Right cardiac atrium (tissue), 5 donors: ENCODE data around the gene SEC24C. TPM values are rescaled to one million over a fixed set of nuclear protein-coding genes. Genes with fewer than 3 reads are reported as not detected.

Experiments
- ATAC-seq, 2 donors: fragments of 200-7000 bp; cut with Tn5 transposase; one replicate each; pipeline versions ENCODE4 v1.8.0 to v1.9.1; 2020; ENCODE audit warnings: moderate library complexity in 2 of 2, mild to moderate bottlenecking in 1 of 2
- DNase-seq, 3 donors: peaks; one replicate each; pipeline ENCODE4 v3.0.0-alpha.2; 2020
- H3K27ac ChIP-seq: one replicate; pipeline ENCODE4 v1.5.1; 2013; ENCODE audit warnings: mild to moderate bottlenecking, low read length, control low read depth, moderate library complexity
- H3K27me3 ChIP-seq: one replicate; pipeline ENCODE4 v1.6.1; 2013; ENCODE audit not compliant: control insufficient read depth, insufficient read depth
- H3K4me1 ChIP-seq: one replicate; pipeline ENCODE4 v1.6.1; 2013; ENCODE audit warnings: low read length; ENCODE audit not compliant: control insufficient read depth, insufficient read depth
- H3K4me3 ChIP-seq: one replicate; pipeline ENCODE4 v1.5.1; 2013; ENCODE audit warnings: low read length, control low read depth
- H3K9me3 ChIP-seq: one replicate; pipeline ENCODE4 v1.6.1; 2013; ENCODE audit warnings: low read length; ENCODE audit not compliant: control insufficient read depth
- WGBS: extraction: QIAGEN DNeasy Blood & Tissue Kit; methylation state at CpG from one replicate; pipeline ENCODE4 v1.1.7; 2013; 5-methylcytosine and 5-hydroxymethylcytosine counted together
- intact Hi-C, 4 donors: fragments of 100-400 bp; cut with DNase I; formaldehyde crosslinking; loops; one replicate each; pipeline versions ENCODE4 v1.11.0 to v1.14.0; 2022 to 2023
- polyA plus RNA-seq: library from polyadenylated mRNA; stranded (reverse); fragments of 200-250 nt; gene quantifications from one replicate; pipeline ENCODE4 v1.2.3, GENCODE V29; 2013
- total RNA-seq, 4 donors: library from RNA; stranded (reverse); fragmentation: NEBNext Ultra II Directional; extraction: Animal tissue kit (Norgen Biotek cat#: 25700); gene quantifications; one replicate each; pipeline ENCODE4 v1.2.1, GENCODE V29; 2021
- donor health status: healthy with polysubstance abuse.
- donor health status: DM: no; HTN: yes; CAD: no.
- donor health status: DM: no; HTN: no; CAD: no.
- donor health status: DM: no; HTN: yes; CAD: no; lungs with severe emphysema.
- donor health status: DM: yes; HTN: yes; CAD: no.

Gene SEC24C
- total and polyA plus RNA-seq, 5 donors, result 30.6 to 50.9 (median 45.6) TPM

DNA sequence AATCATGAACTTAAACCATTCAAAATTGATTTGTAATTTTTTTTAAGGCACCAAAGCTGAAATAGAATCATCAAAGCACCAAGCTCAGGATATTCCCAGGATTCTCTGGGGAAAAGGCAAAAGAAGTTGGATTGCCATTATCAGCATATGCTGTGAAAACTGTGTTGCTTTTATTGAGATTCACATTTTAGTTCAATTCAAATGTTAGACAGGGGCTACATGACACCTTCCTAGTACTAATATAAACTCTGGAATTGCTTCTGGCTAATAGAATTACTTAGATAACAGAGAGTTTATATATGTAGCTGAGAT lies 71.5 kb downstream of the SEC24C start:
- Histone ChIP-seq H3K4me1 (no peaks in the 10 kb centered on the region), H3K4me3 (no peak overlapping the region), H3K27ac (no peak overlapping the region), H3K27me3 (no peaks in the 10 kb centered on the region), H3K9me3 (no peaks in the 10 kb centered on the region)
- ATAC-seq (no peak), DNase-seq (no peak)
- intact Hi-C loops, result no loop called here

DNA sequence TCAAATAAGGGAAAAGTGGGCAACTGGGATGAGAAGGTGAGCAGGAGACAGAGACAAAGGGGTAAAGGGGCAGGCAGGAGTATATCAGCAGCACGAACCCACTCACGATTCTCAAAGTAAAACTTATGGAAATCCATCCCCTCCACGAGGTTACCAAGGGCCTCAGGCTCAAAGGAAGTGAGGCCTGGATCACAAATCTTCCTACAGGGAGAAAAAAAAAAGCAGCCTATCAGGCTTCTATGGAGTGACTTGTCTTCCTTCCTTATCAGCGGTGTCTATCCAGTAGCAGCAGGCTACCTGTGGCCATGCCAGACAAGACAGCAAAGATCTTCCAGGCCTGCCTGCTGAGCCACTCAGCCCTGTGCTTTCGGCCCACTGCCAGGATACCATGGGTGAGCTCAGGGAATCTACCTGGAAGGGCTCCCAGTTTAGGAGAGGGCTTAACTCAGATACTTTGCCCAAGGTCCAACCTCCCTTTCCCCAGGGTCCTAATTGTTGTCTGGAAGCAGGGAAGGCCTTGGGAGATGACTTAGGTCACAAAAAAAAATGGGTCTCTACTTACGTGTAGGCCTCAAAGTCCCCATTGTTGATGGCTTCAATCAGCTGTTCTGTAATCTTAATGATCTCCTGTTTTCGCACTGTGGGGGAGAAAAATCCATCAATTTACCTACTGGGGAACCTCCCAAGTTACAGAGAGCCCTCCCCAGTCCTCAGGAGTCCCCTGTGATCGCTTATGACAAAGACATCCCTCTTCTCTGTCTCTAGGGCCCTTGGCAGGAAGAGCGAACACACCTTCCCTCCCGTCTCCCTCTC lies 73.0 kb downstream of the SEC24C start:
- Histone ChIP-seq H3K4me1 (no peaks in the 10 kb centered on the region), H3K4me3 (no peak overlapping the region), H3K27me3 (no peaks in the 10 kb centered on the region), H3K27ac (peak overlapping the region; percentile 11), H3K9me3 (no peaks in the 10 kb centered on the region)
- WGBS, result 80% methylated on average over 10 of the region's 10 CpGs
- no peak for DNase-seq
- no peak for ATAC-seq
- intact Hi-C loops, result no loop called here

- Histone ChIP-seq H3K4me1 (no peaks in the 10 kb centered on the region), H3K9me3 (no peaks in the 10 kb centered on the region), H3K27me3 (no peaks in the 10 kb centered on the region), H3K27ac (no peak overlapping the region), H3K4me3 (no peak overlapping the region)
- DNase-seq, result no peak
- ATAC-seq, result no peak
- intact Hi-C loops, result no loop called here
- 91% methylated on average over 5 of the region's 5 CpGs for WGBS
These were observed 73.7 kb downstream of the SEC24C start for GRCh38 chr10:73817826-73818225.

DNA sequence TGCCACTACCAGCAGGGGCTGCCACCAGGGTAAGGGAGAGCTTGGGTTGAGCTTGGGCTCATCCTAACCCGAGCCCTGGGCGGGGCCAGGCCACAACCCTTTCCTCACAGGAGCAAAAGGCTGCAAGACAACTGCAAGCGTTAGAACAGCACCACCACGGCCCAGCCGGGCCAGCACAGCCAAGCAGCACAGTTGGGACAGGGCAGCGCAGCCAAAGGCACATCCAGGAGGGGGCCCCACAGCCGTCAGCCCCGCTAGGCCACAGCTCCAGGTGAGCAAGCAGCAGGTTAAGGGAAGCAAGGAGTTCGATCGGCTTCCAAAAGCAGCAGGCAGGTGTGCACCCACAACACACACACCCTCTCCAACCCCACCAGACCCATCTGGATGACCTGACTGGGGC lies 74.2 kb downstream of the SEC24C start:
- WGBS, result 84% methylated on average over 10 of the region's 10 CpGs
- H3K9me3 ChIP-seq, result no peaks in the 10 kb centered on the region
- H3K27me3 ChIP-seq, result no peaks in the 10 kb centered on the region
- H3K27ac ChIP-seq, result no peak overlapping the region
- no peaks in the 10 kb centered on the region for H3K4me1 ChIP-seq
- intact Hi-C loops, result no loop called here
- DNase-seq (no peak), ATAC-seq (no peak)
- no peak overlapping the region for H3K4me3 ChIP-seq

DNA sequence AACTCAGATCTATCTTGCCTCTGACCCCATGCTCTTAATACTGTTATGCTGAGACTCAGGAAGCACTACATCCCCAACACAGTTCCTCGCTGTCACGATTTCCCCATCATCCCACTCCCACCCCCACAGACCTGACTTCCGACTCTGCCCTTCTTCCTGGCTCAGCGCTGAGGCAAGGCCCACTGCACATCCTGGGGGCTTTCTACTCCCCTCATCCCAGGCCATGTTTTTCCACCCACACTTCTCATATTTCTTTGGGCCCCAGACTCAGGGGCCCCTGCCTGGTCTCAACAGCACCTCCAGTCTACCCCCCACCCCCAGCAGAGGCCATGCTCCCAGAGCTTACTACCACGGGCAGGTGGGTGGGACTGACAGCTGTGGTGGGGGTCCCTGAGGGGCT lies 74.9 kb downstream of the SEC24C start:
- no peaks in the 10 kb centered on the region for H3K27me3 ChIP-seq
- no peaks in the 10 kb centered on the region for H3K9me3 ChIP-seq
- no peak for ATAC-seq
- DNase-seq, result no peak
- no peaks in the 10 kb centered on the region for H3K4me1 ChIP-seq
- WGBS, result 54% methylated on average over 5 of the region's 5 CpGs
- no peak overlapping the region for H3K4me3 ChIP-seq
- no peak overlapping the region for H3K27ac ChIP-seq
- intact Hi-C loops, result no loop called here

DNA sequence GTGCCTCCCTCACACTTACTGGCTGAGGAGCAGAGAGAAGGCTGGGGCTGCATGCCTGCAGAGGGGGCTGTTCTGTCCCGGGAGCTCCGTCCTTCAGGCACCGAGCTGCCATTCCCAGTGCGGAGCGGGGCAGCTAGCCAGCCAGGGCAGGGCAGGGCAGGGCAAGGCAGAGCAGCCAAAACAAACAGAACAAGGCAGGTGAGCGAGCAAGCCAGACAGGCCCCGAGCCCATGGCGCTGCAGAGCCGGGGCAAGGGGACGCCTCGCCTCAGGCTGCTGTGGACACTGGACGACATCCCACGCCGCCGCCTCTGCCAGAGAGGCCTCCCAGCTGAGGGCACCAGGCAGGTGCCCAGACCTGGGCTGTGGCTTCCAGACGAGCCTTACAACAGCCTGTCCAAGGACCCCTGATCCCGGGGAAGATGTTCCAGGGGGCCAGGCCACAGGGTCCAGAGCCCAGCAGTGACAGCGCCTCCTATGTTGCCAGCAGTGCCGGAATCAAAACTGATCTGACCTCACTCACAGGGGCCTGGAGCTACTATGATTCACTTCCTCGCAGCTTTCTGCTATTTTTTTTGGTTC lies 75.4 kb downstream of the SEC24C start:
- Histone ChIP-seq H3K4me3 (no peak overlapping the region), H3K27me3 (no peaks in the 10 kb centered on the region), H3K9me3 (no peaks in the 10 kb centered on the region), H3K4me1 (no peaks in the 10 kb centered on the region), H3K27ac (no peak overlapping the region)
- DNase-seq (peak in 2 of 3 donors; percentile 70 to 75), ATAC-seq (peak; percentile 13 to 50)
- WGBS, result 82% methylated on average over 20 of the region's 20 CpGs
- intact Hi-C loops, result no loop called here

Other genes starting within 250 kb of the SEC24C start
- 10 to 100 TPM; 50.3 to 61.3 (median 57.1) TPM for gene PPP3CB, start 248.3 kb upstream of the SEC24C start, total RNA-seq
- 34.5 TPM for gene PPP3CB, start 248.3 kb upstream of the SEC24C start, polyA plus RNA-seq
- 10 to 100 TPM; 23.5 to 65.6 (median 24.0) TPM for gene USP54, start 153.0 kb upstream of the SEC24C start, total RNA-seq
- 7.5 TPM for gene USP54, start 153.0 kb upstream of the SEC24C start, polyA plus RNA-seq
- gene MYOZ1, start 102.9 kb upstream of the SEC24C start, total RNA-seq, result 100 to 1,000 TPM in 1 of 4 donors, 10 to 100 TPM in 3; 19.5 to 101 (median 52.3) TPM
- 72.6 TPM for gene MYOZ1, start 102.9 kb upstream of the SEC24C start, polyA plus RNA-seq
- 100 to 1,000 TPM; 140 to 313 (median 206) TPM for gene SYNPO2L, start 88.3 kb upstream of the SEC24C start, total RNA-seq
- 191 TPM for gene SYNPO2L, start 88.3 kb upstream of the SEC24C start, polyA plus RNA-seq
- 1 to 10 TPM; 3.1 to 4.6 (median 3.7) TPM for gene AGAP5, start 46.3 kb upstream of the SEC24C start, total RNA-seq
- 2.8 TPM for gene AGAP5, start 46.3 kb upstream of the SEC24C start, polyA plus RNA-seq
- 10 to 100 TPM; 20.6 to 28.1 (median 23.2) TPM for gene CHCHD1, start 37.7 kb downstream of the SEC24C start, total RNA-seq
- 76.8 TPM for gene CHCHD1, start 37.7 kb downstream of the SEC24C start, polyA plus RNA-seq
- 10 to 100 TPM; 53.3 to 67.3 (median 62.9) TPM for gene ZSWIM8, start 41.2 kb downstream of the SEC24C start, total RNA-seq
- 61.2 TPM for gene ZSWIM8, start 41.2 kb downstream of the SEC24C start, polyA plus RNA-seq
- 10 to 100 TPM; 13.8 to 17.5 (median 15.5) TPM for gene NDST2, start 67.2 kb downstream of the SEC24C start, total RNA-seq
- gene NDST2, start 67.2 kb downstream of the SEC24C start, polyA plus RNA-seq, result 9.6 TPM
- gene CAMK2G, start 130.2 kb downstream of the SEC24C start, total RNA-seq, result 10 to 100 TPM; 10.0 to 18.2 (median 13.7) TPM
- gene CAMK2G, start 130.2 kb downstream of the SEC24C start, polyA plus RNA-seq, result 7.3 TPM
- gene PLAU, start 166.8 kb downstream of the SEC24C start, total RNA-seq, result 1 to 10 TPM; 4.8 to 7.1 (median 5.6) TPM
- gene PLAU, start 166.8 kb downstream of the SEC24C start, polyA plus RNA-seq, result 7.0 TPM